Vagina (tissue), 2 donors: ENCODE measurements around the gene HJV.

Experiments used
- POLR2A ChIP-seq, 2 donors: fragments of 450-650 bp; IDR thresholded peaks; one replicate each; pipeline ENCODE4 v1.6.1; 2017; ENCODE audit warnings: antibody characterized with exemption in 2 of 2, mild to moderate bottlenecking in 2 of 2, moderate library complexity in 2 of 2
- POLR2AphosphoS5 ChIP-seq, 2 donors: sonication (generic); formaldehyde crosslinking; IDR thresholded peaks; one replicate each; pipeline ENCODE4 v1.9.0; 2017; ENCODE audit warnings: antibody characterized with exemption in 2 of 2, mild to moderate bottlenecking in 2 of 2, low read depth in 1 of 2; ENCODE audit not compliant: insufficient read depth in 1 of 2
- TF ChIP-seq, protein P1 (sequence below), 3 experiments: fragments of 450-650 bp in 2 of 3; fragments of 200-600 bp in 1 of 3; sonication (generic) in 1 of 3; IDR thresholded peaks; one replicate each; pipeline ENCODE4 v1.5.1; 2017 to 2019; ENCODE audit warnings: antibody characterized with exemption in 3 of 3, mild to moderate bottlenecking in 2 of 3, moderate library complexity in 2 of 3

GRCh38 chr1:146019231-146020057, 2.1 kb downstream of the HJV start:
- TF ChIP-seq, protein P1, sequence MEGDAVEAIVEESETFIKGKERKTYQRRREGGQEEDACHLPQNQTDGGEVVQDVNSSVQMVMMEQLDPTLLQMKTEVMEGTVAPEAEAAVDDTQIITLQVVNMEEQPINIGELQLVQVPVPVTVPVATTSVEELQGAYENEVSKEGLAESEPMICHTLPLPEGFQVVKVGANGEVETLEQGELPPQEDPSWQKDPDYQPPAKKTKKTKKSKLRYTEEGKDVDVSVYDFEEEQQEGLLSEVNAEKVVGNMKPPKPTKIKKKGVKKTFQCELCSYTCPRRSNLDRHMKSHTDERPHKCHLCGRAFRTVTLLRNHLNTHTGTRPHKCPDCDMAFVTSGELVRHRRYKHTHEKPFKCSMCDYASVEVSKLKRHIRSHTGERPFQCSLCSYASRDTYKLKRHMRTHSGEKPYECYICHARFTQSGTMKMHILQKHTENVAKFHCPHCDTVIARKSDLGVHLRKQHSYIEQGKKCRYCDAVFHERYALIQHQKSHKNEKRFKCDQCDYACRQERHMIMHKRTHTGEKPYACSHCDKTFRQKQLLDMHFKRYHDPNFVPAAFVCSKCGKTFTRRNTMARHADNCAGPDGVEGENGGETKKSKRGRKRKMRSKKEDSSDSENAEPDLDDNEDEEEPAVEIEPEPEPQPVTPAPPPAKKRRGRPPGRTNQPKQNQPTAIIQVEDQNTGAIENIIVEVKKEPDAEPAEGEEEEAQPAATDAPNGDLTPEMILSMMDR (IDR thresholded peaks at IDR 0.05): no peak
- TF ChIP-seq POLR2AphosphoS5 (IDR thresholded peaks at IDR 0.05; ENCODE audit: insufficient read depth in 1 of 2, low read depth in 1 of 2) (no peak), POLR2A (IDR thresholded peaks at IDR 0.05) (no peak)
